ENCODE data around the gene CARD19.

DNA sequence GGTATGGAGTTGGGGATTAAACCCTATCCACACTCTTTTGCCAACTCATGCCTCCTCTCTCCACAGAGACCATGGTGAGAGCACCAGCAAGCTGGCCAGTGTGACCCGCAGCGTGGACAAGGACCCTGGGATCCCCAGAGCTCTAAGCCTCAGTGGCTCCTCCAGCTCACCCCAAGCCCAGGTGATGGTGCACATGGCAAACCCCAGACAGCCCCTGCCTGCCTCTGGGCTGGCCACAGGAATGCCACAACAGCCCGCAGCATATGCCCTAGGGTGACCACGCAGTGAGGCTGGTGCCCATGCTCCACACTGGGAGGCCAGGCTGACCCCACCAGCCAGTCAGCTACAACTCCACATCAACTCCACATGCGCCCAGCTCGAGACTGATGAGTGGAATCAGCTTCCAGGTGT lies 11.5 kb upstream of the CARD19 start:
- TF ChIP-seq, protein P1, sequence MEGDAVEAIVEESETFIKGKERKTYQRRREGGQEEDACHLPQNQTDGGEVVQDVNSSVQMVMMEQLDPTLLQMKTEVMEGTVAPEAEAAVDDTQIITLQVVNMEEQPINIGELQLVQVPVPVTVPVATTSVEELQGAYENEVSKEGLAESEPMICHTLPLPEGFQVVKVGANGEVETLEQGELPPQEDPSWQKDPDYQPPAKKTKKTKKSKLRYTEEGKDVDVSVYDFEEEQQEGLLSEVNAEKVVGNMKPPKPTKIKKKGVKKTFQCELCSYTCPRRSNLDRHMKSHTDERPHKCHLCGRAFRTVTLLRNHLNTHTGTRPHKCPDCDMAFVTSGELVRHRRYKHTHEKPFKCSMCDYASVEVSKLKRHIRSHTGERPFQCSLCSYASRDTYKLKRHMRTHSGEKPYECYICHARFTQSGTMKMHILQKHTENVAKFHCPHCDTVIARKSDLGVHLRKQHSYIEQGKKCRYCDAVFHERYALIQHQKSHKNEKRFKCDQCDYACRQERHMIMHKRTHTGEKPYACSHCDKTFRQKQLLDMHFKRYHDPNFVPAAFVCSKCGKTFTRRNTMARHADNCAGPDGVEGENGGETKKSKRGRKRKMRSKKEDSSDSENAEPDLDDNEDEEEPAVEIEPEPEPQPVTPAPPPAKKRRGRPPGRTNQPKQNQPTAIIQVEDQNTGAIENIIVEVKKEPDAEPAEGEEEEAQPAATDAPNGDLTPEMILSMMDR (conservative IDR thresholded peaks at IDR 0.05; ENCODE audit: low read depth in 2 of 2): no peak
- TF ChIP-seq CREB1 (CRISPR knock-in tag; IDR thresholded peaks at IDR 0.05; ENCODE audit: low read depth): no peak
- TF ChIP-seq STAT1 (IDR thresholded peaks at IDR 0.05; ENCODE audit: unreplicated experiment): no peak
- TF ChIP-seq POLR2AphosphoS5 (IDR thresholded peaks at IDR 0.05; ENCODE audit: low read depth): no peak
- TF ChIP-seq NANOG (IDR thresholded peaks at IDR 0.05; ENCODE audit: borderline replicate concordance): no peak
- no peak for TF ChIP-seq EZH2 (IDR thresholded peaks at IDR 0.05; ENCODE audit: low read depth, unreplicated experiment)
- TF ChIP-seq ZNF331 (CRISPR knock-in tag; IDR thresholded peaks at IDR 0.05; ENCODE audit: low read depth): no peak
- TF ChIP-seq, protein P2, sequence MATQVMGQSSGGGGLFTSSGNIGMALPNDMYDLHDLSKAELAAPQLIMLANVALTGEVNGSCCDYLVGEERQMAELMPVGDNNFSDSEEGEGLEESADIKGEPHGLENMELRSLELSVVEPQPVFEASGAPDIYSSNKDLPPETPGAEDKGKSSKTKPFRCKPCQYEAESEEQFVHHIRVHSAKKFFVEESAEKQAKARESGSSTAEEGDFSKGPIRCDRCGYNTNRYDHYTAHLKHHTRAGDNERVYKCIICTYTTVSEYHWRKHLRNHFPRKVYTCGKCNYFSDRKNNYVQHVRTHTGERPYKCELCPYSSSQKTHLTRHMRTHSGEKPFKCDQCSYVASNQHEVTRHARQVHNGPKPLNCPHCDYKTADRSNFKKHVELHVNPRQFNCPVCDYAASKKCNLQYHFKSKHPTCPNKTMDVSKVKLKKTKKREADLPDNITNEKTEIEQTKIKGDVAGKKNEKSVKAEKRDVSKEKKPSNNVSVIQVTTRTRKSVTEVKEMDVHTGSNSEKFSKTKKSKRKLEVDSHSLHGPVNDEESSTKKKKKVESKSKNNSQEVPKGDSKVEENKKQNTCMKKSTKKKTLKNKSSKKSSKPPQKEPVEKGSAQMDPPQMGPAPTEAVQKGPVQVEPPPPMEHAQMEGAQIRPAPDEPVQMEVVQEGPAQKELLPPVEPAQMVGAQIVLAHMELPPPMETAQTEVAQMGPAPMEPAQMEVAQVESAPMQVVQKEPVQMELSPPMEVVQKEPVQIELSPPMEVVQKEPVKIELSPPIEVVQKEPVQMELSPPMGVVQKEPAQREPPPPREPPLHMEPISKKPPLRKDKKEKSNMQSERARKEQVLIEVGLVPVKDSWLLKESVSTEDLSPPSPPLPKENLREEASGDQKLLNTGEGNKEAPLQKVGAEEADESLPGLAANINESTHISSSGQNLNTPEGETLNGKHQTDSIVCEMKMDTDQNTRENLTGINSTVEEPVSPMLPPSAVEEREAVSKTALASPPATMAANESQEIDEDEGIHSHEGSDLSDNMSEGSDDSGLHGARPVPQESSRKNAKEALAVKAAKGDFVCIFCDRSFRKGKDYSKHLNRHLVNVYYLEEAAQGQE (IDR thresholded peaks at IDR 0.05; ENCODE audit: unreplicated experiment): no peak
